A673 (cell line): ENCODE results near the gene OR9G1. TPM values are rescaled to one million over a fixed set of nuclear protein-coding genes. Genes with fewer than 3 reads are reported as not detected.

ENCODE experiments used
- BruUV-seq: library from RNA; stranded (reverse); fragments of 400-500 nt; replicated peaks from 2 replicates; lab custom pipeline; 2021; lab: Mats Ljungman, UMichigan
- CTCF ChIA-PET: fragments of 300-600 bp; sonication (Branson Sonifier 250); formaldehyde crosslinking; loops from one replicate; lab custom pipeline; 2022; ENCODE audit warnings: antibody characterized with exemption; lab: Charles Lee
- POLR2A ChIA-PET: fragments of 300-600 bp; sonication (Branson Sonifier 250); formaldehyde crosslinking; loops from one replicate; lab custom pipeline; 2022; ENCODE audit warnings: antibody characterized with exemption; ENCODE audit not compliant: low non-redundant PET; lab: Charles Lee
- DNase-seq: peaks from one replicate; pipeline ENCODE4 v3.0.0-alpha.2; 2015; ENCODE audit warnings: low spot score
- H3K27ac ChIP-seq: fragments of 200-600 bp; sonication (generic); 2 replicates; pipeline ENCODE4 v1.5.1; 2016; ENCODE audit warnings: mixed run types, low read depth, mild to moderate bottlenecking, mixed read lengths, antibody characterized with exemption, low read length; ENCODE audit not compliant: poor library complexity, severe bottlenecking
- H3K27me3 ChIP-seq: fragments of 200-600 bp; sonication (generic); replicated peaks from 2 replicates; pipeline ENCODE4 v1.6.1; 2017; ENCODE audit warnings: mixed run types, low read depth, mild to moderate bottlenecking, mixed read lengths, antibody characterized with exemption, low read length; ENCODE audit not compliant: insufficient read depth, poor library complexity
- H3K36me3 ChIP-seq: fragments of 200-600 bp; sonication (generic); 2 replicates; pipeline ENCODE4 v1.6.1; 2016; ENCODE audit warnings: mixed run types, mild to moderate bottlenecking, mixed read lengths, antibody characterized with exemption, low read length; ENCODE audit not compliant: insufficient read depth, poor library complexity, severe bottlenecking
- H3K4me1 ChIP-seq: fragments of 200-600 bp; sonication (generic); 2 replicates; pipeline ENCODE4 v1.6.1; 2017; ENCODE audit warnings: mixed run types, mild to moderate bottlenecking, mixed read lengths, antibody characterized with exemption, low read length; ENCODE audit not compliant: insufficient read depth, poor library complexity, severe bottlenecking
- H3K4me3 ChIP-seq: fragments of 200-600 bp; sonication (generic); 2 replicates; pipeline ENCODE4 v1.5.1; 2016; ENCODE audit warnings: low read depth, mixed run types, mild to moderate bottlenecking, mixed read lengths, low read length; ENCODE audit not compliant: poor library complexity, severe bottlenecking
- H3K9me3 ChIP-seq: fragments of 200-600 bp; sonication (generic); 2 replicates; pipeline ENCODE4 v1.6.1; 2016; ENCODE audit warnings: mixed run types, low read depth, mild to moderate bottlenecking, mixed read lengths, antibody characterized with exemption, low read length; ENCODE audit not compliant: poor library complexity, severe bottlenecking
- CTCF ChIP-seq: fragments of 300-800, 200-600 bp; sonication (generic); conservative IDR thresholded peaks from 2 replicates; pipeline ENCODE4 v1.5.1; 2017; ENCODE audit warnings: low read depth, mild to moderate bottlenecking, antibody characterized with exemption, low read length, moderate library complexity, mixed read lengths
- EZH2 ChIP-seq: fragments of 200-600 bp; sonication (generic); IDR thresholded peaks from 2 replicates; pipeline ENCODE4 v1.6.1; 2017; ENCODE audit warnings: borderline replicate concordance, low read depth, mild to moderate bottlenecking, mixed read lengths, antibody characterized with exemption, low read length; ENCODE audit not compliant: poor library complexity, severe bottlenecking
- intact Hi-C: fragments of 100-400 bp; cut with micrococcal nuclease; formaldehyde crosslinking; loops from one replicate; pipeline ENCODE4 v1.10.0; 2022; ENCODE audit not compliant: unreplicated experiment
- total RNA-seq: library from RNA; stranded (reverse); gene quantifications from 2 replicates; pipeline ENCODE4 v1.2.3, GENCODE V29; 2021

The OR9G1 gene
- total RNA-seq, 1 experiment from 2014 or later: not detected

- H3K4me1 ChIP-seq: no peaks in the 10 kb centered on the region
- no peak overlapping the region for H3K27ac ChIP-seq
- H3K36me3 ChIP-seq: no peaks in the 10 kb centered on the region
- H3K27me3 ChIP-seq: no peaks in the 10 kb centered on the region
- H3K4me3 ChIP-seq: no peak overlapping the region
- CTCF ChIA-PET: no interaction called here
- intact Hi-C loops: loop anchor here (10.0 kb wide), 3 partner anchors 56 to 114 kb away; partner anchors contain the start of gene OR5AP2
- no peaks in the 10 kb centered on the region for H3K9me3 ChIP-seq
- TF ChIP-seq CTCF: no peak
- no peak for TF ChIP-seq EZH2
- no TSS peak for BruUV-seq
- peak; percentile 11 for DNase-seq
- POLR2A ChIA-PET: no interaction called here
Observed at GRCh38 chr11:56700242-56700913, 1.5 kb downstream of the OR9G1 start.

- TF ChIP-seq EZH2: no peak
- no peak for TF ChIP-seq CTCF
- Histone ChIP-seq H3K27ac (no peak overlapping the region), H3K9me3 (no peaks in the 10 kb centered on the region), H3K36me3 (no peaks in the 10 kb centered on the region), H3K4me1 (no peaks in the 10 kb centered on the region), H3K27me3 (no peaks in the 10 kb centered on the region), H3K4me3 (no peak overlapping the region)
- ChIA-PET CTCF (no interaction called here), POLR2A (no interaction called here)
- no TSS peak for BruUV-seq
- no peak for DNase-seq
- intact Hi-C loops: loop anchor here (10.0 kb wide), 3 partner anchors 56 to 114 kb away; partner anchors contain the start of gene OR5AP2
Observed at GRCh38 chr11:56700914-56701485, 2.1 kb downstream of the OR9G1 start.

GRCh38 chr11:56705784-56706396 is 7.0 kb downstream of the OR9G1 start:
- Histone ChIP-seq H3K4me1 (no peaks in the 10 kb centered on the region), H3K9me3 (no peaks in the 10 kb centered on the region), H3K4me3 (no peak overlapping the region), H3K27me3 (no peaks in the 10 kb centered on the region), H3K36me3 (no peaks in the 10 kb centered on the region), H3K27ac (no peak overlapping the region)
- no TSS peak for BruUV-seq
- no peak for DNase-seq
- intact Hi-C loops: loop anchor here (10.0 kb wide), 3 partner anchors 61 to 109 kb away; partner anchors contain the start of gene OR5AP2
- ChIA-PET POLR2A (no interaction called here), CTCF (no interaction called here)
- TF ChIP-seq EZH2 (no peak), CTCF (no peak)
